Ectodermal cell (in vitro differentiated cells): ENCODE data around the gene TARS1. TPM values are rescaled to one million over a fixed set of nuclear protein-coding genes. Genes with fewer than 3 reads are reported as not detected.
A peak's percentile ranks its signal among the peaks of the same experiment; 100 is the strongest.

Experiments
- H3K27ac ChIP-seq: 2 replicates; pipeline ENCODE4 v1.7.0; 2013; ENCODE audit warnings: mild to moderate bottlenecking, low read depth, low read length; ENCODE audit not compliant: insufficient read depth, poor library complexity, severe bottlenecking
- H3K27me3 ChIP-seq: 2 replicates; pipeline ENCODE4 v1.7.0; 2013; ENCODE audit warnings: mild to moderate bottlenecking, low read length; ENCODE audit not compliant: insufficient read depth, control insufficient read depth, poor library complexity, severe bottlenecking
- H3K36me3 ChIP-seq: one replicate; pipeline ENCODE4 v1.7.0; 2013; ENCODE audit warnings: low read length; ENCODE audit not compliant: control insufficient read depth, insufficient read depth
- H3K4me1 ChIP-seq: one replicate; pipeline ENCODE4 v1.7.0; 2013; ENCODE audit warnings: low read length; ENCODE audit not compliant: control insufficient read depth, insufficient read depth
- H3K4me3 ChIP-seq: 2 replicates; pipeline ENCODE4 v1.7.0; 2013; ENCODE audit warnings: low read depth, low read length, control low read depth; ENCODE audit not compliant: insufficient read depth
- H3K9me3 ChIP-seq: 2 replicates; pipeline ENCODE4 v1.7.0; 2013; ENCODE audit warnings: mild to moderate bottlenecking, low read length, moderate library complexity; ENCODE audit not compliant: control insufficient read depth
- WGBS, 2 experiments: methylation state at CpG; one replicate each; pipeline ENCODE4 v1.1.7; 2013; ENCODE audit warnings: missing lambda C conversion rate in 2 of 2; 5-methylcytosine and 5-hydroxymethylcytosine counted together
- polyA plus RNA-seq, 4 experiments: library from polyadenylated mRNA; stranded (reverse); fragments of 50-300 nt; gene quantifications; one replicate each; pipeline ENCODE4 v1.2.3, GENCODE V29; 2013

Gene TARS1
- 96.2 TPM for polyA plus RNA-seq (2013, experiment 1 of 4)
- 109 TPM for polyA plus RNA-seq (2013, experiment 2 of 4)
- polyA plus RNA-seq (2013, experiment 3 of 4): 72.9 TPM
- 86.0 TPM for polyA plus RNA-seq (2013, experiment 4 of 4)

DNA sequence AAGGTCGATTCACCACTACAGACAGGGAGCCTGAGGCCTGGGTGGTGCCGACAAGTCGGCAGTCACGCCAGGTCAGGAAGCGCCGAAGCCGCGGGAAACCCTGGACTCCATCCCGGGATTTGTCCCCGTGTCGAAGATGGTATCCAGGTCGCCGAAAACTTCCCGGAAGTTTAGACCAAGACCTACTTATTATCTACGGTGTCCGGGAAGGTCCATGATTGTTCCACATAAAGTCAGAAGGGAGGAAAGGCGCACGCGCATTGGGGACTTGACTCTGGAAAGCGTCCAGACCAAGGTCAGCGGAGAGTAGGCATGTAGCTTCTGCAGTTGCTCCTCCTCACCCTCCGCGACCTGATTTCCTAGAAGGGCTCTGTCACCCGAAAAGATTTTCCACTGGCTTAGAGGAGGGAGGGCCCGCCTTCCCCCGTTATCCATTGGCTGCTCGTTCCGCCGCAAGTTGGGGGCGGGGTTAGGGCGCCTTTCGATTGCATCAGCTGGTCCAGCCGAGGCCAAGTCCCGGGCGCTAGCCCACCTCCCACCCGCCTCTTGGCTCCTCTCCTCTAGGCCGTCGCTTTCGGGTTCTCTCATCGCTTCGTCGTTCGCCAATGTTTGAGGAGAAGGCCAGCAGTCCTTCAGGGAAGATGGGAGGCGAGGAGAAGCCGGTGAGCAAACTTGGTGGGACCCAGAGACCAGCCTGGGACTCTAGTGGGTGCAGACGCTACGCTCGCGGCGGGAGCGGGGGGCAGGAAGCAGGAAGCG is at the start of gene TARS1:
TARS1 (plus strand) TSS at position 484 of the 759 bp plus-strand sequence; CDS start at position 606, 122 bp downstream.
- peak within 1 kb of the TSS; percentile 92 for H3K4me3 ChIP-seq
- no peaks in the 10 kb centered on the region for H3K27me3 ChIP-seq
- H3K9me3 ChIP-seq: no peaks in the 10 kb centered on the region
- H3K27ac ChIP-seq: peak within 1 kb of the TSS; percentile 95
- no peaks in the 10 kb centered on the region for H3K36me3 ChIP-seq
- peaks cover 5% of the 10 kb centered on the region for H3K4me1 ChIP-seq
- WGBS, 2 experiments: 0% methylated on average over 52 of the region's 52 CpGs

DNA sequence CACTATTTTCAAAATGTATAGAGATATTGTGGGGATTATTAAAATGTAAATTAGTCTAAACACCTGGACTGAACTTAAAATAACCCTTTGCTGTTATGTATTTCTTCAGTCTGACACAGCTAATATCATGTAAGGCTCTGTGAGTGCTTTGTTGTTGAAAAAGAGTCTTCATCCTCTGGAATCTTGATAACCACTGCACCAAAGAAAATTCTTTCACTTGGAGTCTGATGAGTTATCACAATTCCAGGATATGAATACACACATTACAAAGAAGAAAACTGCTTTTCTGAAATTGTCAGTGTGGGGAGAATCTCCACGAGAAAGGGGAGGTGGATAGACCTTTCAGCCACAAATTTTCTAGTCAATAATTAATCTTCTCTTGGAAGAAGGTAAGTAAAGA is 42.3 kb upstream of the TARS1 start:
- 100% methylated on average over 1 of the region's 1 CpG; no CpG with 5 or more reads in 1 of the 2 experiments for WGBS, 2 experiments

DNA sequence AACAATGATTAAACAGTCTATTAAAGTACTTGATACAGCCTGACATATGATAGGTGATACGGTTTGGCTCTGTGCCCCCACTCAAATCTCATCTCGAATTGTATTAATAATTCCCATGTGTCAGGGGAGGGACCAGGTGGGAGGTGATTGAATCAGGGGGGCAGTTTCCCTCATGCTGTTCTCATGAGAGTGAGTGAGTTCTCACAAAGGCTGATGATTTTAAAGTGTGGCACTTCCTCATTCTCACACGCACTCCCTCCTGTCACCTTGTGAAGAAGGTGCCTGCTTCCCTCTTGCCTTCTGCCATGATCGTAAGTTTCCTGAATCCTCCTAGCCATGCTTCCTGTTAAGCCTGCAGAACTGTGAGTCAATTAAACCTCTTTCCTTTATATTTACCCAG is 40.1 kb upstream of the TARS1 start:
- Histone ChIP-seq H3K36me3 (no peaks in the 10 kb centered on the region), H3K27ac (no peak overlapping the region), H3K9me3 (no peaks in the 10 kb centered on the region), H3K4me1 (no peaks in the 10 kb centered on the region), H3K27me3 (no peaks in the 10 kb centered on the region), H3K4me3 (no peak overlapping the region)
- WGBS, 2 experiments: 92 to 96% methylated on average over 4 of the region's 4 CpGs

More for the DNA sequence above, 42.3 kb upstream of the TARS1 start:
- Histone ChIP-seq H3K27me3 (no peaks in the 10 kb centered on the region), H3K9me3 (no peaks in the 10 kb centered on the region), H3K27ac (no peak overlapping the region), H3K4me3 (no peak overlapping the region), H3K4me1 (no peaks in the 10 kb centered on the region), H3K36me3 (no peaks in the 10 kb centered on the region)

DNA sequence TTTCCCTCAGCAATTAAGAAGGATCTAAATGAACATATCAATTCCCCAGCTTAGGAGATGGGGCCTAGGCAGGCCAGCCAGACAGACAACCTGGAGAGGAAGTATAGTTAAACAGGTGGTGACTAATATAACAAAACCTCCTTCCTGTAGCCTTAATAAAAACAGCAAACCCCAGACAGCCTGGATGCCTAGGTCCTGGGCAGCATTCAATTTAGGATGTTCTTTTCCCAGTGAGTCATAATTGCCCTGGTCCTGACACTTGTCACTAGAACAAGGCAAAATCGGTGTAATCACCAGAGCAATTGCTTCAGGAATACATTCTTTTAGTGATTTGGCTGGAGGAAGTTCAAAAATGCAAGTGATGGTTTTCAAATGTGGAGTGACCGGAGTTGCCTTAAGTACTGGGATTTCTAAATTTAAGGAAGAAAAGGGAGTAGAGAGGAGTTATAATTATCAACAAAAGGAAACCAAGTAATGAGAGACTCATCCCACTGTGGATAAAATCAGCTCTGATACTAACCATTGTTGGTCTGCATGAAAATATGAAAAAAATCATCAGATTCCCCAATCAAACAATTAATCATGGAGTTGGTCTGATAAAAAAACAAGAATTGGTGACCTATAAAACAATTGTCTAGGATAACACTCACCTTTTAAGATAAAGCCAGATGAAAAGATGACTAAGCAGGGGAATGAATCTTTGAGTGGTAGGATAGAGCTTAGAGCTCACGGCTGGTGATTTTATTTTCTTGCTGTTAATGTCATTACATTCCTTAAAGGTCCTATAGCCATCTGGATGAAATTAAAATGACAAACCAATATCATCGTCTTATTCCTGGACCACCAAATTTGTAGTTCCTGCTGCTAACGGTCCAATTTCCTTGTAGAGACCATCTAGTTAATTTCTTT is 39.0 kb upstream of the TARS1 start:
- Histone ChIP-seq H3K36me3 (no peaks in the 10 kb centered on the region), H3K9me3 (no peaks in the 10 kb centered on the region), H3K27me3 (no peaks in the 10 kb centered on the region), H3K4me1 (no peaks in the 10 kb centered on the region), H3K4me3 (no peak overlapping the region), H3K27ac (no peak overlapping the region)
- 88 to 89% methylated on average over 4 to 5 of the region's 5 CpGs for WGBS, 2 experiments

GRCh38 chr5:33403187-33403586 is 37.6 kb upstream of the TARS1 start:
- no peak overlapping the region for H3K27ac ChIP-seq
- no peaks in the 10 kb centered on the region for H3K36me3 ChIP-seq
- no peaks in the 10 kb centered on the region for H3K27me3 ChIP-seq
- 86 to 99% methylated on average over 2 of the region's 2 CpGs for WGBS, 2 experiments
- no peak overlapping the region for H3K4me3 ChIP-seq
- H3K4me1 ChIP-seq: no peaks in the 10 kb centered on the region
- no peaks in the 10 kb centered on the region for H3K9me3 ChIP-seq

- no peaks in the 10 kb centered on the region for H3K4me1 ChIP-seq
- H3K36me3 ChIP-seq: no peaks in the 10 kb centered on the region
- H3K9me3 ChIP-seq: no peaks in the 10 kb centered on the region
- H3K4me3 ChIP-seq: no peak overlapping the region
- no peaks in the 10 kb centered on the region for H3K27me3 ChIP-seq
- 87 to 91% methylated on average over 2 of the region's 2 CpGs for WGBS, 2 experiments
- H3K27ac ChIP-seq: no peak overlapping the region
These were observed 31.9 kb upstream of the TARS1 start for GRCh38 chr5:33408816-33409215.

- Histone ChIP-seq H3K4me3 (no peak overlapping the region), H3K9me3 (no peaks in the 10 kb centered on the region), H3K4me1 (no peaks in the 10 kb centered on the region), H3K36me3 (no peaks in the 10 kb centered on the region), H3K27ac (no peak overlapping the region), H3K27me3 (no peaks in the 10 kb centered on the region)
- 93 to 94% methylated on average over 7 of the region's 7 CpGs for WGBS, 2 experiments
These were observed 31.2 kb upstream of the TARS1 start for GRCh38 chr5:33409435-33410170.

DNA sequence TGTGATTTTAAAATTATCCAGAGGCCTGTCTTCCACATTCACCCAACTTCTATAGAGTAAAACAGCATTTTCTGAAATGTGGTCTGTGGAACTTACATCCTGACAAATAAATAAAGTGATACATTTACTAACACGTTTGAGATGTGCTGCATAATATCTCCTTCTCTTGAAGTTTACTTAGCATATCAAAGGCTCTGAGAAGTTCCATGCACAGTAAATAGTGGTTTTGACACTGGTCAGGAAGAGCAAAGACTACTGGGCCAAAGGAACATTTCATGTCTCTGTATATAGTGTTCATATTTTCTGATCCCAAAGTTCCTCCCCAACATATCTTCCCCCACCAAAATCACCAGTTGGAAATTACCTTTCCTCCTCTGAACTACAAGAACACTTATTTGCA is 30.5 kb upstream of the TARS1 start:
- no peak overlapping the region for H3K4me3 ChIP-seq
- 86 to 88% methylated on average over 1 of the region's 1 CpG for WGBS, 2 experiments
- no peaks in the 10 kb centered on the region for H3K36me3 ChIP-seq
- no peak overlapping the region for H3K27ac ChIP-seq
- no peaks in the 10 kb centered on the region for H3K9me3 ChIP-seq
- H3K27me3 ChIP-seq: no peaks in the 10 kb centered on the region
- no peaks in the 10 kb centered on the region for H3K4me1 ChIP-seq

GRCh38 chr5:33411498-33411897 is 29.3 kb upstream of the TARS1 start:
- WGBS, 2 experiments: 93% methylated on average over 1 of the region's 1 CpG; no CpG with 5 or more reads in 1 of the 2 experiments
- Histone ChIP-seq H3K4me3 (no peak overlapping the region), H3K27me3 (no peaks in the 10 kb centered on the region), H3K4me1 (no peaks in the 10 kb centered on the region), H3K27ac (no peak overlapping the region), H3K9me3 (no peaks in the 10 kb centered on the region), H3K36me3 (no peaks in the 10 kb centered on the region)
